Tibial nerve (tissue), 4 donors: ENCODE results near the gene PTPRD. TPM values are rescaled to one million over a fixed set of nuclear protein-coding genes. Genes with fewer than 3 reads are reported as not detected.

Source experiments
- DNase-seq, 2 donors: peaks; one replicate each; pipeline ENCODE4 v3.0.0-alpha.2; 2019; ENCODE audit warnings: low spot score in 2 of 2
- H3K27ac ChIP-seq, 4 donors: fragments of 200-600 bp; sonication (generic) in 3 of 4; one replicate each; pipeline ENCODE4 v1.5.1; 2017 to 2019; ENCODE audit warnings: mild to moderate bottlenecking in 1 of 4
- H3K27me3 ChIP-seq, 2 donors: fragments of 200-600 bp; sonication (generic) in 1 of 2; one replicate each; pipeline versions ENCODE4 v1.5.1 to v1.6.0; 2017 to 2019
- H3K36me3 ChIP-seq, 3 donors: fragments of 200-600 bp; sonication (generic); one replicate each; pipeline ENCODE4 v1.5.1; 2018 to 2019
- H3K4me1 ChIP-seq, 4 donors: fragments of 200-600 bp; sonication (generic) in 3 of 4; one replicate each; pipeline ENCODE4 v1.5.1; 2017 to 2019
- H3K4me3 ChIP-seq, 4 donors: fragments of 200-600 bp; sonication (generic) in 3 of 4; one replicate each; pipeline ENCODE4 v1.5.1; 2017 to 2019; ENCODE audit warnings: mild to moderate bottlenecking in 1 of 4, moderate library complexity in 1 of 4
- H3K9me3 ChIP-seq, 4 donors: fragments of 200-600 bp; sonication (generic) in 3 of 4; one replicate each; pipeline ENCODE4 v1.5.1; 2017 to 2019
- CTCF ChIP-seq, 5 experiments: fragments of 200-600 bp in 3 of 5; fragments of 450-650 bp in 2 of 5; sonication (generic) in 3 of 5; IDR thresholded peaks; one replicate each; pipeline ENCODE4 v1.5.1; 2016 to 2019; ENCODE audit warnings: antibody characterized with exemption in 5 of 5, mild to moderate bottlenecking in 3 of 5, moderate library complexity in 2 of 5
- EP300 ChIP-seq, 2 donors: sonication (generic); formaldehyde crosslinking; IDR thresholded peaks; one replicate each; pipeline ENCODE4 v1.6.1; 2017; ENCODE audit warnings: antibody characterized with exemption in 2 of 2, mild to moderate bottlenecking in 1 of 2
- POLR2A ChIP-seq, 2 donors: fragments of 450-650 bp; IDR thresholded peaks; one replicate each; pipeline ENCODE4 v1.6.1; 2017; ENCODE audit warnings: antibody characterized with exemption in 2 of 2, mild to moderate bottlenecking in 2 of 2, moderate library complexity in 2 of 2
- WGBS, 2 donors: methylation state at CpG; one replicate each; pipeline ENCODE4 v1.1.5; 2018; 5-methylcytosine and 5-hydroxymethylcytosine counted together
- total RNA-seq, 4 donors: library from RNA; depleted of rRNA; stranded (reverse); fragments of >200 nt; gene quantifications; one replicate each; pipeline ENCODE4 v1.1.0, GENCODE V29; 2016

PTPRD gene
- total RNA-seq, 4 donors from 2014 or later, result 1.7 to 13.2 (median 5.1) TPM

GRCh38 chr9:10282084-10282483 is 330.7 kb downstream of the PTPRD start:
- no peak overlapping the region for H3K4me3 ChIP-seq
- WGBS, 2 donors, result 62 to 80% methylated on average over 2 of the region's 2 CpGs
- DNase-seq, result no peak
- H3K9me3 ChIP-seq, result no peaks in the 10 kb centered on the region
- no peaks in the 10 kb centered on the region for H3K4me1 ChIP-seq
- H3K27ac ChIP-seq, result no peak overlapping the region
- no peaks in the 10 kb centered on the region for H3K36me3 ChIP-seq
- H3K27me3 ChIP-seq, result no peaks in the 10 kb centered on the region
- TF ChIP-seq POLR2A (IDR thresholded peaks at IDR 0.05), result no peak
- no peak for TF ChIP-seq CTCF (IDR thresholded peaks at IDR 0.05)
- TF ChIP-seq EP300 (IDR thresholded peaks at IDR 0.05), result no peak

- no peaks in the 10 kb centered on the region for H3K27me3 ChIP-seq
- H3K9me3 ChIP-seq, result no peaks in the 10 kb centered on the region
- TF ChIP-seq POLR2A (IDR thresholded peaks at IDR 0.05) (no peak), CTCF (IDR thresholded peaks at IDR 0.05) (no peak), EP300 (IDR thresholded peaks at IDR 0.05) (no peak)
- no peak for DNase-seq
- H3K27ac ChIP-seq, result no peak overlapping the region
- no peaks in the 10 kb centered on the region for H3K36me3 ChIP-seq
- WGBS, 2 donors, result 46 to 49% methylated on average over 1 of the region's 1 CpG
- peaks cover 0 to 3% (median 0%) of the 10 kb centered on the region in 4 donors for H3K4me1 ChIP-seq
- no peak overlapping the region for H3K4me3 ChIP-seq
These were observed 337.8 kb downstream of the PTPRD start for GRCh38 chr9:10274988-10275387.

- 7 to 10% methylated on average over 4 of the region's 4 CpGs for whole genome bisulfite sequencing, 2 donors
- Histone ChIP-seq H3K36me3 (no peaks in the 10 kb centered on the region), H3K4me1 (peaks cover 0 to 3% (median 0%) of the 10 kb centered on the region in 4 donors), H3K27ac (no peak overlapping the region), H3K27me3 (no peaks in the 10 kb centered on the region), H3K4me3 (no peak overlapping the region), H3K9me3 (no peaks in the 10 kb centered on the region)
- TF ChIP-seq CTCF (IDR thresholded peaks at IDR 0.05) (no peak), POLR2A (IDR thresholded peaks at IDR 0.05) (no peak), EP300 (IDR thresholded peaks at IDR 0.05) (no peak)
- DNase-seq, result no peak
These were observed 338.6 kb downstream of the PTPRD start for GRCh38 chr9:10274175-10274574.

DNA sequence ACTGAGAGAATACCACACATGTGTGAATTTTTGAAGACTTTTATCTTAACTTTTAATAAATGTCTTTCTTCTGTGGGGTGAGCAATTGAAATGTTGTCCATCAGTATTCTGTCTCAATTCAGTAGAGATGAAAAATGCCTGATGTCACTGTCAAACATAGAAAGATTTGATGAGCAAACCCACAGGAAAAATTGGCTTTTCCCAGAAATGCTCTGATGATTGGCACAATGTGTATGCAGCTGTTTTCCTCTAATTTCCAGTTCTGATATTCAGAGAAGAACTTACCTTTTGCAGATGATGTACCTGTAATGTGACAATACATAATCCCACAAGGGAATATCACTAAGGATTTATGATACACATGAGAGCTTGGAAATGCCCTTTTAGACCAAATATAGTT is 340.0 kb downstream of the PTPRD start:
- TF ChIP-seq POLR2A (IDR thresholded peaks at IDR 0.05) (no peak), CTCF (IDR thresholded peaks at IDR 0.05) (no peak), EP300 (IDR thresholded peaks at IDR 0.05) (no peak)
- H3K27me3 ChIP-seq, result no peaks in the 10 kb centered on the region

DNA sequence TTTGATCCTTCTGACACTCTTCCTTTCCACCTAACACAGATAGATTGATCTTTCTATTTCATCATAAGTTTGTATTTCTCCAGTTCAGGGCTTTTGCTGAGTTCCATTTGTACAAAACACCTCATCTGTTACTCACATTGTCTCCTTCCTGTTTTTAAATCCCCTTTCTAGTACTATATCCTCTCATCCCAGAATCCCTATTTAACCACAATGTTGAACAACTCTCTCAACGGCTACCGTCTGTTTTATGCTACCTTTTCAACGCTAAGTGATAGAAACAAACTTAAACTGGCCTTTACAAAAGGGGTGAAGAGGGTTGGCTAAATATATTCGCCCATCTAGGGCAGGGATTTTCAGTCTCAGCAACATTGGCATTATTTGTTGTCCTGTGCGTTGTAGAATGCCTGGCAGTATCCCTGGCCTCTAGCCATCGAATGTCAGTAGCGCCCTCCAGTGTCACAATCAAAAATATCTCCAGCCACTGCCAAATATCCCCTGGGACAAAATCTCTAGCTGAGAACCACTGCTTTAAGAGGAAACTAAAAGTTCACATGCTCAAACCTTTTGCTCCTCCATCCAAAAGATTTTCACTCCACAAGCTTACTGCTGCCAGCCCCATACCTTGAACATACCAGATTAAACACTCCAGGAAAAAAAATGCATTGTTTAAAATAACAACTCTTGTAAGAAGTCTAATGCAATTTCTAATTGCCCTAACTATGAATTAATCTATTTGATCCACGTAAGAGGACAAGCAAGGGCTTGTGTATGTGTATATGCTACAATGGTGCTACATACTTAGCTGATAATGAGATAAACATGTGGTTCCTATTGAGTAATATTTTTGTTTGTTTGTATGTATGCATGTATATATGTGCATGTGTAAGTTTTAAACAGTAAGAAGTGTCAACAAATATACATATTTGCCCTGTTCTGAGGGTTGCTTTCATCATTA is 344.0 kb downstream of the PTPRD start:
- Histone ChIP-seq H3K36me3 (no peaks in the 10 kb centered on the region), H3K4me3 (no peak overlapping the region), H3K27ac (no peak overlapping the region), H3K9me3 (peaks cover 0 to 3% (median 0%) of the 10 kb centered on the region in 4 donors), H3K4me1 (no peaks in the 10 kb centered on the region), H3K27me3 (no peaks in the 10 kb centered on the region)
- WGBS, 2 donors, result 12 to 17% methylated on average over 8 of the region's 8 CpGs
- TF ChIP-seq EP300 (IDR thresholded peaks at IDR 0.05) (no peak), CTCF (IDR thresholded peaks at IDR 0.05) (peak in 2 of 5 experiments; percentile 15 to 26), POLR2A (IDR thresholded peaks at IDR 0.05) (no peak)
- DNase-seq, result no peak

More for the DNA sequence above, 340.0 kb downstream of the PTPRD start:
- Histone ChIP-seq H3K4me1 (peaks cover 0 to 3% (median 0%) of the 10 kb centered on the region in 4 donors), H3K36me3 (no peaks in the 10 kb centered on the region), H3K27ac (no peak overlapping the region), H3K4me3 (no peak overlapping the region), H3K9me3 (no peaks in the 10 kb centered on the region)
- DNase-seq, result no peak
